Stomach (tissue), 9 donors: ENCODE data around the gene CHAF1B. TPM values are rescaled to one million over a fixed set of nuclear protein-coding genes. Genes with fewer than 3 reads are reported as not detected.
"Not testable (repeated sequence)": the region's sequence is repeated elsewhere in the genome, so short reads cannot be mapped to it uniquely, and the experiment has no call there.

ENCODE experiments used
- DNase-seq, 2 donors: peaks; one replicate each; pipeline versions ENCODE4 v3.0.0 to v3.0.0-alpha.2; 2013 to 2019
- H3K27ac ChIP-seq, 5 donors: fragments of 200-600 bp in 4 of 5; sonication (generic) in 4 of 5; one replicate each; pipeline ENCODE4 v1.5.1; 2013 to 2019; ENCODE audit warnings: mild to moderate bottlenecking in 1 of 5, moderate library complexity in 1 of 5
- H3K27me3 ChIP-seq, 3 donors: fragments of 200-600 bp; sonication (generic); one replicate each; pipeline ENCODE4 v1.5.1; 2017 to 2019; ENCODE audit warnings: mixed run types in 1 of 3
- H3K36me3 ChIP-seq, 4 donors: fragments of 200-600 bp; sonication (generic); 1 replicate in 3 of 4; 2 replicates in 1 of 4; pipeline ENCODE4 v1.5.1; 2016 to 2019
- H3K4me1 ChIP-seq, 4 donors: fragments of 200-600 bp; sonication (generic); one replicate each; pipeline ENCODE4 v1.5.1; 2016 to 2019
- H3K4me3 ChIP-seq, 4 donors: fragments of 200-600 bp; sonication (generic) in 3 of 4; one replicate each; pipeline ENCODE4 v1.5.1; 2016 to 2019; ENCODE audit warnings: mild to moderate bottlenecking in 1 of 4
- H3K9me3 ChIP-seq, 4 donors: fragments of 200-600 bp; sonication (generic); one replicate each; pipeline ENCODE4 v1.5.1; 2016 to 2019
- CTCF ChIP-seq, 7 experiments: fragments of 450-650 bp in 4 of 7; fragments of 200-600 bp in 3 of 7; sonication (generic) in 3 of 7; IDR thresholded peaks; one replicate each; pipeline ENCODE4 v1.5.1; 2016 to 2019; ENCODE audit warnings: antibody characterized with exemption in 7 of 7, control low read depth in 2 of 7, mild to moderate bottlenecking in 1 of 7
- EP300 ChIP-seq: sonication (generic); formaldehyde crosslinking; IDR thresholded peaks from one replicate; pipeline ENCODE4 v1.6.1; 2017; ENCODE audit warnings: antibody characterized with exemption
- POLR2A ChIP-seq, 4 donors: fragments of 450-650 bp; IDR thresholded peaks; one replicate each; pipeline ENCODE4 v1.6.1; 2016; ENCODE audit warnings: antibody characterized with exemption in 4 of 4, control low read depth in 2 of 4, mild to moderate bottlenecking in 1 of 4, moderate library complexity in 1 of 4
- POLR2AphosphoS5 ChIP-seq, 3 donors: sonication (generic); formaldehyde crosslinking; IDR thresholded peaks; one replicate each; pipeline ENCODE4 v1.6.1; 2016; ENCODE audit warnings: antibody characterized with exemption in 3 of 3
- WGBS, 5 donors: extraction: QIAGEN DNeasy Blood & Tissue Kit in 3 of 5; methylation state at CpG; one replicate each; pipeline versions ENCODE4 v1.1.5 to v1.1.7; 2013 to 2018; 5-methylcytosine and 5-hydroxymethylcytosine counted together
- intact Hi-C: fragments of 100-400 bp; cut with DNase I; formaldehyde crosslinking; loops from one replicate; pipeline ENCODE4 v1.15.1; 2023; ENCODE audit warnings: low total_unique reads
- polyA plus RNA-seq, 3 donors: library from polyadenylated mRNA; stranded (reverse); fragments of 200-250 nt; gene quantifications; one replicate each; pipeline ENCODE4 v1.2.3, GENCODE V29; 2013
- total RNA-seq, 5 donors: library from RNA; depleted of rRNA; stranded (reverse); fragments of >200 nt; gene quantifications; one replicate each; pipeline versions ENCODE4 v1.1.0 to v1.2.3, GENCODE V29; 2014 to 2016
- donor health status: healthy with polysubstance abuse.
- donor health status: Bipolar disorder and iron deficiency.
- donor health status: healthy.

The CHAF1B gene
- total and polyA plus RNA-seq, 8 donors, result 0.29 to 15.2 (median 1.4) TPM

GRCh38 chr21:36375994-36376393 is 9.2 kb upstream of the CHAF1B start:
- Histone ChIP-seq H3K9me3 (no peaks in the 10 kb centered on the region), H3K36me3 (peaks cover 30 to 77% (median 77%) of the 10 kb centered on the region in 4 donors), H3K4me1 (peaks cover 0 to 14% (median 4%) of the 10 kb centered on the region in 4 donors), H3K27me3 (no peaks in the 10 kb centered on the region), H3K27ac (no peak overlapping the region), H3K4me3 (no peak overlapping the region)
- DNase-seq, result no peak
- TF ChIP-seq POLR2AphosphoS5 (IDR thresholded peaks at IDR 0.05) (no peak), EP300 (no peak), POLR2A (IDR thresholded peaks at IDR 0.05) (no peak), CTCF (IDR thresholded peaks at IDR 0.05) (no peak)
- intact Hi-C loops, result no loop called here

- H3K9me3 ChIP-seq, result no peaks in the 10 kb centered on the region
- WGBS, 5 donors, result 46 to 60% (median 49%) methylated on average over 7 of the region's 7 CpGs
- DNase-seq, result peak in 1 of 2 donors; percentile 38
- peaks cover 0 to 16% (median 4%) of the 10 kb centered on the region in 4 donors for H3K4me1 ChIP-seq
- H3K36me3 ChIP-seq, result peaks cover 25 to 63% (median 62%) of the 10 kb centered on the region in 4 donors
- peak overlapping the region in 3 of 5 donors; percentile 7 to 38 (median 16) for H3K27ac ChIP-seq
- no peak overlapping the region for H3K4me3 ChIP-seq
- H3K27me3 ChIP-seq, result no peaks in the 10 kb centered on the region
- intact Hi-C loops, result no loop called here
- TF ChIP-seq POLR2A (IDR thresholded peaks at IDR 0.05) (no peak), CTCF (IDR thresholded peaks at IDR 0.05) (no peak), POLR2AphosphoS5 (IDR thresholded peaks at IDR 0.05) (no peak), EP300 (no peak)
Observed at GRCh38 chr21:36377391-36377842, 7.8 kb upstream of the CHAF1B start.

GRCh38 chr21:36379251-36379650 is 5.9 kb upstream of the CHAF1B start:
- Histone ChIP-seq H3K4me3 (no peak overlapping the region), H3K36me3 (peaks cover 8 to 45% (median 44%) of the 10 kb centered on the region in 4 donors), H3K27ac (no peak overlapping the region), H3K4me1 (peaks cover 0 to 21% (median 4%) of the 10 kb centered on the region in 4 donors), H3K9me3 (no peaks in the 10 kb centered on the region), H3K27me3 (no peaks in the 10 kb centered on the region)
- intact Hi-C loops, result no loop called here
- 88 to 93% (median 92%) methylated on average over 5 to 6 of the region's 6 CpGs for WGBS, 5 donors
- DNase-seq, result no peak
- TF ChIP-seq POLR2AphosphoS5 (IDR thresholded peaks at IDR 0.05), result no peak
- TF ChIP-seq POLR2A (IDR thresholded peaks at IDR 0.05), result no peak
- TF ChIP-seq CTCF (IDR thresholded peaks at IDR 0.05), result no peak
- no peak for TF ChIP-seq EP300

GRCh38 chr21:36381841-36382589 is 3.2 kb upstream of the CHAF1B start:
- H3K9me3 ChIP-seq, result no peaks in the 10 kb centered on the region
- no peak for TF ChIP-seq CTCF (IDR thresholded peaks at IDR 0.05)
- no peak for TF ChIP-seq POLR2AphosphoS5 (IDR thresholded peaks at IDR 0.05)
- TF ChIP-seq POLR2A (IDR thresholded peaks at IDR 0.05), result no peak
- TF ChIP-seq EP300, result no peak
- intact Hi-C loops, result no loop called here
- no peak overlapping the region for H3K27ac ChIP-seq
- peaks cover 0 to 32% (median 17%) of the 10 kb centered on the region in 4 donors for H3K4me1 ChIP-seq
- no peaks in the 10 kb centered on the region for H3K27me3 ChIP-seq
- no peak for DNase-seq
- H3K36me3 ChIP-seq, result peaks cover 0 to 18% (median 16%) of the 10 kb centered on the region in 4 donors
- 66 to 79% (median 71%) methylated on average over 9 of the region's 9 CpGs for WGBS, 5 donors
- no peak overlapping the region for H3K4me3 ChIP-seq

- H3K9me3 ChIP-seq, H3K4me3 ChIP-seq, DNase-seq, H3K27me3 ChIP-seq, H3K27ac ChIP-seq, intact Hi-C loops: not testable (repeated sequence)
- WGBS, 5 donors, result 86 to 93% (median 87%) methylated on average over 10 of the region's 10 CpGs
- H3K36me3 ChIP-seq, result peaks cover 0 to 11% (median 9%) of the 10 kb centered on the region in 4 donors
- peaks cover 0 to 26% (median 14%) of the 10 kb centered on the region in 4 donors for H3K4me1 ChIP-seq
Observed at GRCh38 chr21:36382722-36383121, 2.5 kb upstream of the CHAF1B start.
